Activated CD8-positive, alpha-beta T cell treated with anti-CD3 and anti-CD28 coated beads for 36 hours (primary cell): ENCODE results near the gene ABLIM1. TPM values are rescaled to one million over a fixed set of nuclear protein-coding genes. Genes with fewer than 3 reads are reported as not detected.

Experiments used
- ATAC-seq: fragments of 200-7000 bp; cut with Tn5 transposase; one replicate; pipeline ENCODE4 v1.10.0; 2021; ENCODE audit warnings: mild to moderate bottlenecking, moderate library complexity
- CTCF ChIA-PET: fragments of 350-600 bp; sonication (Branson Sonifier 250); formaldehyde crosslinking; loops from one replicate; lab custom pipeline; 2021; ENCODE audit warnings: antibody characterized with exemption; lab: Charles Lee
- POLR2A ChIA-PET: fragments of 350-600 bp; sonication (Branson Sonifier 250); formaldehyde crosslinking; loops from one replicate; lab custom pipeline; 2021; ENCODE audit warnings: antibody characterized with exemption; lab: Charles Lee
- DNase-seq: peaks from one replicate; pipeline ENCODE4 v3.0.0-alpha.2; 2020
- H3K27ac Mint-ChIP-seq: one replicate; pipeline ENCODE4 v1.8.0; 2021; ENCODE audit warnings: mild to moderate bottlenecking, mixed read lengths
- H3K27me3 Mint-ChIP-seq: one replicate; pipeline ENCODE4 v1.8.0; 2021; ENCODE audit warnings: mixed read lengths
- H3K36me3 Mint-ChIP-seq: one replicate; pipeline ENCODE4 v1.8.0; 2021; ENCODE audit warnings: low read depth, mixed read lengths
- H3K4me1 Mint-ChIP-seq: one replicate; pipeline ENCODE4 v1.8.0; 2021; ENCODE audit warnings: low read depth, mixed read lengths
- H3K4me3 Mint-ChIP-seq: one replicate; pipeline ENCODE4 v1.8.0; 2021; ENCODE audit warnings: mild to moderate bottlenecking, moderate library complexity, mixed read lengths
- H3K9me3 Mint-ChIP-seq: one replicate; pipeline ENCODE4 v1.8.0; 2021; ENCODE audit warnings: mixed read lengths
- intact Hi-C: fragments of 100-400 bp; cut with micrococcal nuclease; formaldehyde crosslinking; loops from one replicate; pipeline ENCODE4 v1.10.0; 2022
- total RNA-seq, 2 experiments: library from RNA; stranded (reverse); gene quantifications; one replicate each; pipeline ENCODE4 v1.2.3, GENCODE V29; 2021
- TF ChIP-seq, protein P1 (sequence below): fragments of 200-600 bp; IDR thresholded peaks from one replicate; pipeline ENCODE4 v1.8.0; 2022; ENCODE audit warnings: antibody characterized with exemption, mild to moderate bottlenecking

The ABLIM1 gene
- total RNA-seq, 2 experiments from 2014 or later, result 148 to 155 TPM

DNA sequence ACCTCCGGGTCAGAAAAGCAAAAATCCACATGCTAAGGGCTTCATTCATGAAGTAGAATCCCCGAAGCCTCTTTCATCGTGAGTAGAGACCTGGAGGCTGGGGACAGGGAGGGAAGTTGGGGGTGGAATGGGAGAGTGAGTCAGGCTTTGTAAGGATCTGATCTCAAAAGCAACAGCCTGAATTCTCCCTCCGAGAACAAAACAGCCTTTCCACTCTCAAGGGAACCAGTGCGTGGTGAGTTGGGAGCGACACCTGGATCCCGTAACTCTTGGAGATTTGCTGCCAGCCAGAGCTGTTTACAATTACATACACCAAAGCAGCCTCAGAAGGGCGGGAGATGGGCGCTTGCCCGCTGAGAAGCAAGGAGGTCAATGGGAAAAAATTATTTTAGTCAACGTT lies 264.6 kb downstream of the ABLIM1 start:
- Mint-ChIP-seq H3K27ac (no peak overlapping the region), H3K4me3 (no peak overlapping the region), H3K27me3 (peaks cover 31% of the 10 kb centered on the region), H3K9me3 (peaks cover 1% of the 10 kb centered on the region), H3K36me3 (no peaks in the 10 kb centered on the region), H3K4me1 (peaks cover 25% of the 10 kb centered on the region)
- TF ChIP-seq, protein P1, sequence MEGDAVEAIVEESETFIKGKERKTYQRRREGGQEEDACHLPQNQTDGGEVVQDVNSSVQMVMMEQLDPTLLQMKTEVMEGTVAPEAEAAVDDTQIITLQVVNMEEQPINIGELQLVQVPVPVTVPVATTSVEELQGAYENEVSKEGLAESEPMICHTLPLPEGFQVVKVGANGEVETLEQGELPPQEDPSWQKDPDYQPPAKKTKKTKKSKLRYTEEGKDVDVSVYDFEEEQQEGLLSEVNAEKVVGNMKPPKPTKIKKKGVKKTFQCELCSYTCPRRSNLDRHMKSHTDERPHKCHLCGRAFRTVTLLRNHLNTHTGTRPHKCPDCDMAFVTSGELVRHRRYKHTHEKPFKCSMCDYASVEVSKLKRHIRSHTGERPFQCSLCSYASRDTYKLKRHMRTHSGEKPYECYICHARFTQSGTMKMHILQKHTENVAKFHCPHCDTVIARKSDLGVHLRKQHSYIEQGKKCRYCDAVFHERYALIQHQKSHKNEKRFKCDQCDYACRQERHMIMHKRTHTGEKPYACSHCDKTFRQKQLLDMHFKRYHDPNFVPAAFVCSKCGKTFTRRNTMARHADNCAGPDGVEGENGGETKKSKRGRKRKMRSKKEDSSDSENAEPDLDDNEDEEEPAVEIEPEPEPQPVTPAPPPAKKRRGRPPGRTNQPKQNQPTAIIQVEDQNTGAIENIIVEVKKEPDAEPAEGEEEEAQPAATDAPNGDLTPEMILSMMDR, result no peak
- intact Hi-C loops, result no loop called here
- ChIA-PET POLR2A (no interaction called here), CTCF (no interaction called here)
- no peak for DNase-seq
- no peak for ATAC-seq

DNA sequence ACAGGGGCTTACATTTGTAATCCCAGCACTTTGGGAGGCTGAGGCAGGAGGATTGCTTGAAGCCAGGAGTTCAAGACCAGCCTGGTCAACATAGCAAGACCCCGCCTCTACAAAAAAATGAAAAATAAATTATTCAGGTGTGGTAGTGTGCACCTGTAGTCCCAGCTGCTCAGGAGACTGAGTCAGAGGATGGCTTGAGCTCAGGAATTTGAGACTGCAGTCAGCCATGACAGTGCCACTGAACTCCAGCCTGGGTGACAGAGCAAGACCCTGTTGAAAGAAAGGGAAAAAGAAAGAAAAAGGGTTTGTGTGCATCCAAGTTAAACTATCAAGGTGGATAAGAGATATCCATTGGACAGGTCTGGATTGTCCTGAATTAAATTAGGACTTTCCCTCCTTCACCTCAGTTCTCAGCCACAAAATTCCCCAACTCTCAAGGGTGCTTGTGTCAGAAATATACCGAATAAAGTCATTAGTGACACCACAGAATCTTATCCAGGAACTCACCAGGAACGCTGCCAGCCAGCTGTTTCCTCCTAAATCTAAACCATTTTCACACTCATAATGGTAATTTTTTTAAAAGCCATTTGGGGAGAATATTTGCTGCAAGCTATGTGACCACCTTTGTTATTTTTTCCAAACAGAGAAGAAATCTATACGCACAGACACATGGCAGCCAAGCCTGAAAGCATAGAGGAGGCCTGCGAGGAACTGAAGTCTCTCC lies 265.8 kb downstream of the ABLIM1 start:
- H3K4me3 Mint-ChIP-seq, result no peak overlapping the region
- H3K27me3 Mint-ChIP-seq, result peaks cover 29% of the 10 kb centered on the region
- H3K27ac Mint-ChIP-seq, result no peak overlapping the region
- CTCF ChIA-PET, result interaction anchor here (0.7 kb wide), 1 partner anchor 89 kb away, joined by 3 read pairs; no protein-coding TSS in a partner anchor
- DNase-seq (no peak), ATAC-seq (no peak)
- POLR2A ChIA-PET, result interaction anchor here (0.7 kb wide), 1 partner anchor 58 kb away, joined by 3 read pairs; no protein-coding TSS in a partner anchor
- intact Hi-C loops, result no loop called here
- H3K9me3 Mint-ChIP-seq, result peaks cover 1% of the 10 kb centered on the region
- TF ChIP-seq, protein P1, result no peak
- peaks cover 28% of the 10 kb centered on the region for H3K4me1 Mint-ChIP-seq
- H3K36me3 Mint-ChIP-seq, result no peaks in the 10 kb centered on the region

GRCh38 chr10:114391599-114391998 lies 266.5 kb downstream of the ABLIM1 start:
- TF ChIP-seq, protein P1, result no peak

DNA sequence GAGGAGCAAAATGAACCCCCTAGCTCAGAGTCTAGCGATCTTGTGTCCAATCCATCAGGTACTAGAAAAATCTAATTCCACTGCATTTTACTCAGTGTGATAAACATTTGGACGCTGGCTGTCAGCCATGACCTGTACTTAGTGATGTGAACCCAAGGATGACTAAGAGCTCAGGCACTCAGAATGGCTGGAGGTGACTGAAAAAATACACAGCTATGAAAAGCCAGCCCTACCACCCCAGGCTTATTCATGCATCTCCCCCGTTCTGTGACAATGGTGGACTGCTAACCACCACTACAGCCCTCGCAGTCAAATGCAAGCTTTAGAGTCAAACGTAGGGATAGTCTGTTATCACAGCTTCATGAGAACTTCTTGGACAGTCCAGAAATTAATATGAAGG lies 268.6 kb downstream of the ABLIM1 start:
- no peak for ATAC-seq

More at GRCh38 chr10:114391599-114391998, 266.5 kb downstream of the ABLIM1 start:
- Mint-ChIP-seq H3K4me3 (no peak overlapping the region), H3K4me1 (peaks cover 26% of the 10 kb centered on the region), H3K36me3 (no peaks in the 10 kb centered on the region), H3K9me3 (peaks cover 1% of the 10 kb centered on the region), H3K27ac (no peak overlapping the region), H3K27me3 (peaks cover 22% of the 10 kb centered on the region)
- CTCF ChIA-PET, result no interaction called here
- ATAC-seq, result no peak
- intact Hi-C loops, result no loop called here
- POLR2A ChIA-PET, result interaction anchor here (0.7 kb wide), 1 partner anchor 57 kb away, joined by 3 read pairs; no protein-coding TSS in a partner anchor
- no peak for DNase-seq

More for the DNA sequence above, 268.6 kb downstream of the ABLIM1 start:
- Mint-ChIP-seq H3K36me3 (no peaks in the 10 kb centered on the region), H3K9me3 (peaks cover 1% of the 10 kb centered on the region), H3K27me3 (peaks cover 10% of the 10 kb centered on the region), H3K4me1 (peaks cover 22% of the 10 kb centered on the region), H3K27ac (no peak overlapping the region), H3K4me3 (no peak overlapping the region)
- POLR2A ChIA-PET, result interaction anchor here (0.8 kb wide), 1 partner anchor 8 kb away, joined by 3 read pairs; no protein-coding TSS in a partner anchor
- DNase-seq, result no peak
- TF ChIP-seq, protein P1, result no peak
- intact Hi-C loops, result no loop called here
- CTCF ChIA-PET, result interaction anchor here (1.1 to 3.6 kb wide), 4 partner anchors 14 to 86 kb away, joined by 3 to 16 read pairs (median 4); no protein-coding TSS in a partner anchor
